HepG2 (cell line): ENCODE data around the gene KRTCAP2. TPM values are rescaled to one million over a fixed set of nuclear protein-coding genes. Genes with fewer than 3 reads are reported as not detected.
A peak's percentile ranks its signal among the peaks of the same experiment; 100 is the strongest.

Source experiments
- GTF2F1 ChIP-seq: fragments of 150-350 bp; IDR thresholded peaks from 2 replicates; pipeline ENCODE4 v1.6.1; 2014; ENCODE audit warnings: low read length
- GTF3A ChIP-seq: sonication (generic); formaldehyde crosslinking; conservative IDR thresholded peaks from 2 replicates; pipeline ENCODE4 v1.4.0; 2020; ENCODE audit warnings: mild to moderate bottlenecking, missing genetic modification reagents
- MLX ChIP-seq: IDR thresholded peaks from 2 replicates; pipeline ENCODE4 v1.6.1; 2016
- NCOA5 ChIP-seq: sonication (generic); formaldehyde crosslinking; IDR thresholded peaks from 2 replicates; pipeline ENCODE4 v1.4.0; 2020; ENCODE audit warnings: missing genetic modification reagents
- NFKB2 ChIP-seq: sonication (generic); formaldehyde crosslinking; IDR thresholded peaks from 2 replicates; pipeline ENCODE4 v1.4.0; 2020; ENCODE audit warnings: missing genetic modification reagents, borderline replicate concordance
- PHF8 ChIP-seq: sonication (generic); formaldehyde crosslinking; IDR thresholded peaks from 2 replicates; pipeline ENCODE4 v1.5.0; 2020; ENCODE audit warnings: missing genetic modification reagents
- PRDM10 ChIP-seq: sonication (generic); formaldehyde crosslinking; IDR thresholded peaks from 2 replicates; pipeline ENCODE4 v1.4.0; 2020; ENCODE audit warnings: low read depth, missing genetic modification reagents
- PRDM4 ChIP-seq: sonication (generic); formaldehyde crosslinking; IDR thresholded peaks from 2 replicates; pipeline ENCODE4 v1.9.0; 2021; ENCODE audit warnings: missing genetic modification reagents, borderline replicate concordance
- RFX1 ChIP-seq: fragments of 450-650 bp; IDR thresholded peaks from 2 replicates; pipeline ENCODE4 v1.6.1; 2017
- SMAD9 ChIP-seq: sonication (generic); formaldehyde crosslinking; IDR thresholded peaks from 2 replicates; pipeline ENCODE4 v1.5.1; 2020; ENCODE audit warnings: mild to moderate bottlenecking, missing genetic modification reagents
- SYNCRIP ChIP-seq: fragments of 200-400 bp; formaldehyde crosslinking; IDR thresholded peaks from 2 replicates; pipeline ENCODE4 v1.6.1; 2018; ENCODE audit warnings: mild to moderate bottlenecking, low read depth, low read length; ENCODE audit not compliant: insufficient read depth
- ZNF143 ChIP-seq: sonication (generic); formaldehyde crosslinking; IDR thresholded peaks from 2 replicates; pipeline ENCODE4 v1.4.0; 2020; ENCODE audit warnings: missing genetic modification reagents
- ZNF160 ChIP-seq: sonication (generic); formaldehyde crosslinking; IDR thresholded peaks from 2 replicates; pipeline ENCODE4 v1.8.0; 2022; ENCODE audit warnings: mild to moderate bottlenecking, inconsistent platforms, missing genetic modification reagents
- ZNF275 ChIP-seq: sonication (generic); formaldehyde crosslinking; IDR thresholded peaks from 2 replicates; pipeline ENCODE4 v1.8.0; 2022; ENCODE audit warnings: missing genetic modification reagents, mild to moderate bottlenecking, inconsistent platforms, borderline replicate concordance
- ZNF282 ChIP-seq: fragments of 450-650 bp; IDR thresholded peaks from 2 replicates; pipeline ENCODE4 v1.6.1; 2018; ENCODE audit not compliant: partially characterized antibody
- ZNF44 ChIP-seq: sonication (generic); formaldehyde crosslinking; IDR thresholded peaks from 2 replicates; pipeline ENCODE4 v1.5.1; 2020; ENCODE audit warnings: mild to moderate bottlenecking, missing genetic modification reagents
- ZNF605 ChIP-seq: sonication (generic); formaldehyde crosslinking; IDR thresholded peaks from 2 replicates; pipeline ENCODE4 v1.8.0; 2022; ENCODE audit warnings: mild to moderate bottlenecking, missing genetic modification reagents
- ZNF781 ChIP-seq: sonication (generic); formaldehyde crosslinking; IDR thresholded peaks from 2 replicates; pipeline ENCODE4 v1.5.1; 2020; ENCODE audit warnings: borderline replicate concordance, mild to moderate bottlenecking, missing genetic modification reagents; ENCODE audit errors: not compliant biosample characterization
- ZNF841 ChIP-seq: sonication (generic); formaldehyde crosslinking; IDR thresholded peaks from 2 replicates; pipeline ENCODE4 v1.8.1; 2023; ENCODE audit warnings: missing genetic modification reagents, borderline replicate concordance
- ZNF891 ChIP-seq: sonication (generic); formaldehyde crosslinking; IDR thresholded peaks from 2 replicates; pipeline ENCODE4 v1.5.0; 2020; ENCODE audit warnings: mild to moderate bottlenecking, missing genetic modification reagents
- polyA plus RNA-seq, 8 experiments: library from polyadenylated mRNA; depleted of rRNA in 3 of 8; stranded (reverse) in 7 of 8; unstranded in 1 of 8; fragments of >200 nt; fragmentation: Illumina TruSeq in 4 of 8; extraction: Trizol in 4 of 8; gene quantifications; 2 replicates each; pipeline versions ENCODE4 v1.2.1 to v1.2.3, GENCODE V29; 2011 to 2016; ENCODE audit warnings: low read depth in 4 of 8, missing spikeins in 1 of 8, mixed read lengths in 1 of 8; ENCODE audit not compliant: insufficient read depth in 1 of 8
- total RNA-seq, 5 experiments: library from RNA; depleted of rRNA; stranded (reverse); fragments of >200 nt; fragmentation: Illumina TruSeq; extraction: Trizol; gene quantifications; 2 replicates each; pipeline ENCODE4 v1.2.3, GENCODE V29; 2016; ENCODE audit warnings: low read depth in 1 of 5

The KRTCAP2 gene
- total and polyA plus RNA-seq, 2 of the 13 experiments (the other 11 are each of a cell fraction or from before 2014, with no cell fraction given) = 77.3 to 79.4 TPM

GRCh38 chr1:155172732-155173477 lies at the start of gene KRTCAP2 (continued):
- TF ChIP-seq ZNF841 (CRISPR knock-in tag) = no peak
- no peak for TF ChIP-seq GTF3A (CRISPR knock-in tag)
- TF ChIP-seq PRDM4 (CRISPR knock-in tag) = no peak
- no peak for TF ChIP-seq GTF2F1
- no peak for TF ChIP-seq SYNCRIP
- TF ChIP-seq ZNF160 (CRISPR knock-in tag) = peak; percentile 65; the same call in 1 of the 2 replicates
- no peak for TF ChIP-seq NCOA5 (CRISPR knock-in tag)
- no peak for TF ChIP-seq SMAD9 (CRISPR knock-in tag)
- 0 out of 2 replicates have a peak, but pooled peaks have one; percentile 88 for TF ChIP-seq ZNF44 (CRISPR knock-in tag)
- peak; percentile 75; the same call in 1 of the 2 replicates for TF ChIP-seq ZNF275
- TF ChIP-seq ZNF282 = no peak
- peak; percentile 88 for TF ChIP-seq ZNF143 (CRISPR knock-in tag)
- peak; percentile 62; the same call in 1 of the 2 replicates for TF ChIP-seq NFKB2
- TF ChIP-seq ZNF605 (CRISPR knock-in tag) = peak; percentile 90; the same call in 1 of the 2 replicates
- no peak for TF ChIP-seq RFX1
- no peak for TF ChIP-seq ZNF781
- peak; percentile 78 for TF ChIP-seq PHF8 (CRISPR knock-in tag)
- TF ChIP-seq MLX (CRISPR knock-in tag) = peak; percentile 51
- peak; percentile 58; the same call in 1 of the 2 replicates for TF ChIP-seq PRDM10 (CRISPR knock-in tag)
- TF ChIP-seq ZNF891 (CRISPR knock-in tag) = no peak
